ENCODE results near the gene PTPRA. TPM values are rescaled to one million over a fixed set of nuclear protein-coding genes. Genes with fewer than 3 reads are reported as not detected.

The PTPRA gene
- total RNA-seq, 1 experiment from 2014 or later = 45.2 TPM

DNA sequence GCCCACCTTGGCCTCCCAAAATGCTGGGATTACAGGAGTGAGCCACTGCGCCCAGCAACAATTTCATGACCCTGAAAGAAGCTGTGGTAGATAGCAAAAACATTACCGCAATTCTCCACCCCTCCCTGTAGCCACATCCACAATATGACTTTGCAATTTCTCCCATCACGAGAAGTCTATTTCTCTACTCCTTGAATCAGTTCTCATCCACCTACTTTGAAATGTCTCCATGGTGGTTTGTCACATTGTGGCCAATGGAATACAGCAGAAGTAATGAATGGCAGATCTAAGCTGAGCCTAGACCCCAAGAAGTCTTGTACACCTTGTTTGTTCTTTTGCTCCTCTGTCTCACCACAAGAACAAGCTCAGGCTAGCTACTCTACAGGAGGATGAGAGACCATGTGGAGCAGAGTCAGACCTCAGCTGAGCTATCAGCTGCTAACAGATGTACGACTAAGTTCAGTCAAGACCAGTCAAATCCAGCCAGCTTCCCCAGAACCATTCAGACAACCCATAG lies 204.4 kb downstream of the PTPRA start:
- H3K9me3 Mint-ChIP-seq = peaks cover 10 to 14% of the 10 kb centered on the region in 2 experiments
- H3K56ac ChIP-seq (ENCODE audit: insufficient read length, low read depth, low read length) = no peak overlapping the region
- no peaks in the 10 kb centered on the region for H3K79me2 ChIP-seq (ENCODE audit: insufficient read depth, low read length)
- H3K27me3 ChIP-seq (ENCODE audit: insufficient read depth, low read length) = peaks cover 26% of the 10 kb centered on the region
- H3K36me3 Mint-ChIP-seq (ENCODE audit: insufficient read depth in 1 of 3, low read depth in 3 of 3) = no peaks in the 10 kb centered on the region; a peak in 3 of 7 replicates
- H3K4me3 Mint-ChIP-seq = no peak overlapping the region
- no peak overlapping the region for H3K27ac ChIP-seq (ENCODE audit: insufficient read length, low read depth, low read length)
- H3K4me1 ChIP-seq (ENCODE audit: insufficient read depth, low read length) = no peaks in the 10 kb centered on the region
- H3K9me3 ChIP-seq (ENCODE audit: control insufficient read depth, low read depth, low read length) = peaks cover 10% of the 10 kb centered on the region
- no peak overlapping the region for H4K5ac ChIP-seq (ENCODE audit: insufficient read length, low read depth, low read length)
- H3K27me3 Mint-ChIP-seq (ENCODE audit: low read depth) = peaks cover 72% of the 10 kb centered on the region
- H2AFZ ChIP-seq (ENCODE audit: low read length) = no peak overlapping the region
- H2BK5ac ChIP-seq (ENCODE audit: insufficient read length, low read length) = no peak overlapping the region
- DNase-seq = no peak
- no peak overlapping the region for H3K18ac ChIP-seq (ENCODE audit: insufficient read length, low read depth, low read length)
- no peak overlapping the region for H4K91ac ChIP-seq (ENCODE audit: insufficient read length, low read depth, low read length)
- H2AK5ac ChIP-seq (ENCODE audit: insufficient read length, low read length) = no peak overlapping the region
- H2BK12ac ChIP-seq (ENCODE audit: insufficient read length, low read depth, low read length) = no peak overlapping the region
- H3K23me2 ChIP-seq (ENCODE audit: insufficient read length, low read depth, low read length, poor library complexity, severe bottlenecking) = peaks cover 4% of the 10 kb centered on the region
- H4K8ac ChIP-seq (replicated peaks; ENCODE audit: insufficient read length, low read depth, low read length) = no peak overlapping the region
- no peak overlapping the region for H3K14ac ChIP-seq (ENCODE audit: insufficient read depth, low read length)
- H3K4ac ChIP-seq (ENCODE audit: low read depth, low read length) = no peak overlapping the region
- H2BK20ac ChIP-seq (ENCODE audit: low read depth, low read length, poor library complexity, severe bottlenecking) = no peak overlapping the region
- H3K4me1 Mint-ChIP-seq = peaks cover under 1% of the 10 kb centered on the region in 2 experiments; a peak in 3 of 4 replicates
- no peak overlapping the region for H3K9ac ChIP-seq (ENCODE audit: extremely low read depth, insufficient read length, low read length)
- no peak overlapping the region for H2BK15ac ChIP-seq (ENCODE audit: low read depth, low read length)
- H3K79me1 ChIP-seq (ENCODE audit: insufficient read depth, low read depth, low read length, poor library complexity, severe bottlenecking) = no peaks in the 10 kb centered on the region
- no peak overlapping the region for H3T11ph ChIP-seq (ENCODE audit: low read length)
- H3K27ac Mint-ChIP-seq = no peak overlapping the region
- no peak overlapping the region for H3K4me2 ChIP-seq (ENCODE audit: insufficient read depth, insufficient read length, low read length)
- H3K23ac ChIP-seq (ENCODE audit: insufficient read length, low read depth, low read length) = no peak overlapping the region
- no peaks in the 10 kb centered on the region for H4K20me1 ChIP-seq (ENCODE audit: control insufficient read depth, insufficient read depth, insufficient read length)
- WGBS (ENCODE audit: extremely low coverage, insufficient read length, low lambda C conversion rate) = no CpG with 5 or more reads among the region's 4 CpGs
- TF ChIP-seq, protein P1, sequence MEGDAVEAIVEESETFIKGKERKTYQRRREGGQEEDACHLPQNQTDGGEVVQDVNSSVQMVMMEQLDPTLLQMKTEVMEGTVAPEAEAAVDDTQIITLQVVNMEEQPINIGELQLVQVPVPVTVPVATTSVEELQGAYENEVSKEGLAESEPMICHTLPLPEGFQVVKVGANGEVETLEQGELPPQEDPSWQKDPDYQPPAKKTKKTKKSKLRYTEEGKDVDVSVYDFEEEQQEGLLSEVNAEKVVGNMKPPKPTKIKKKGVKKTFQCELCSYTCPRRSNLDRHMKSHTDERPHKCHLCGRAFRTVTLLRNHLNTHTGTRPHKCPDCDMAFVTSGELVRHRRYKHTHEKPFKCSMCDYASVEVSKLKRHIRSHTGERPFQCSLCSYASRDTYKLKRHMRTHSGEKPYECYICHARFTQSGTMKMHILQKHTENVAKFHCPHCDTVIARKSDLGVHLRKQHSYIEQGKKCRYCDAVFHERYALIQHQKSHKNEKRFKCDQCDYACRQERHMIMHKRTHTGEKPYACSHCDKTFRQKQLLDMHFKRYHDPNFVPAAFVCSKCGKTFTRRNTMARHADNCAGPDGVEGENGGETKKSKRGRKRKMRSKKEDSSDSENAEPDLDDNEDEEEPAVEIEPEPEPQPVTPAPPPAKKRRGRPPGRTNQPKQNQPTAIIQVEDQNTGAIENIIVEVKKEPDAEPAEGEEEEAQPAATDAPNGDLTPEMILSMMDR (conservative IDR thresholded peaks at IDR 0.05) = no peak
- H2BK120ac ChIP-seq (ENCODE audit: low read depth, low read length, poor library complexity, severe bottlenecking) = no peak overlapping the region
